ENCODE results near the gene EHBP1.
A peak's percentile ranks its signal among the peaks of the same experiment; 100 is the strongest.
"Not testable (repeated sequence)": the region's sequence is repeated elsewhere in the genome, so short reads cannot be mapped to it uniquely, and the experiment has no call there.

Gene EHBP1

GRCh38 chr2:62968668-62969067 is 263.2 kb downstream of the EHBP1 start:
- DNase-seq, result no peak

DNA sequence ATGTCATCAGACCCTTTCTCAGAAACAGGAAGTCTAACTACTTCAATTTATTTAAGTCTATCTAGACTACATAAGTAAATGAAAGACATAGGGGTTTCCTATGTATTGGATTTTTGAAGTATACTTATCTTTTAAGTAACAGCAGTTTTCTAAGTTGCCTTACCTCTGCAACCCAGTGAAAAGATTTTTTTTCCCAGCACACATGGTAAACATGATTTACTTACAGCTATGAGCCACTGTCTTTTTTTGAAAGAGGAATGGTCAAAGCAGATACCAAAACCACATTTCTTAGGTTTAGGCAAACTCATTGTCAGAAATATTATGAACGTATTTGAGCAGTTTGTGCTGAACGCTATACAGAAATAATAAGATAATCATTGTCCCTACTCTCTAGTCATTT is 266.4 kb downstream of the EHBP1 start:
- DNase-seq, result no peak

DNA sequence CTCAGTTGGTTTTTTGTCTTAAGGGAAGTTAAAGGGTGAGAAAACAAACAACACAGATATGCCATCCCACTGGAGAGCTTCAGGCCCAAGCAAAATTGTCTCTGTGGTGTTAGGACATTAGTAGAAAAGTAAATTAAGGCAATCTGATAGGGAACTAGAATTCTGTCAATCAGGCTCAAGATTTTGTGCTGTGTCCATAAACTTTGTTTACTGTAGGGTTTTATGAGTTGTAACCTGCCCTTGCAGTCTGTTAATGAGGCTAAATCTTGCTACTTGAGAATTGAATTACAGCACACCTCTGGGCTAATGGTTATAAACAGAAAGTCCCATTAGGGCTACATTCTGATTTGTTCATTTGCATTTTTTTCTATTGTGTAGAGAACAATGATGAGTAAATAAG is 267.1 kb downstream of the EHBP1 start:
- no peak for DNase-seq

- no peak for DNase-seq
Observed at GRCh38 chr2:62974999-62975398, 269.5 kb downstream of the EHBP1 start.

GRCh38 chr2:62991605-62992004 is 286.1 kb downstream of the EHBP1 start:
- no peak for DNase-seq

GRCh38 chr2:62992561-62992960 is 287.0 kb downstream of the EHBP1 start:
- DNase-seq, result no peak

DNA sequence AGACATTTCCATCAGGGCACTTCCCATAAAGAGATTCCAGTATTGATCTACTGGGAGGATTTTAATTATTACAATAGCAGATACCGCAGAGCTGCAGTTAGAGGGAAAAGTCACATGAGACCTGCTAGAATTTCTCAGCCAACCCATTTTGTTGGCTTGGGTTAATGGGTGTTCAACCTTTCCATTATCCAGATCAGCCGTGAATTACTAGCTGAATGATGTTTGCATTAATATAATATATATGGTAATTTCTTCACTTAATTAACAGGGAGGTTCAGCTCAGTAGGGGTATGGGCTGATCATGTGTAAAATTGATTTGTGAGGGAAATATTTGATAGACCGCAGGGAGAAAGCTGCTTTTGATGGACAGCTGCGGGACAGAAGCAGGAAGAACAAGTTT is 288.7 kb downstream of the EHBP1 start:
- DNase-seq, result no peak

GRCh38 chr2:62996534-62997186 is 291.1 kb downstream of the EHBP1 start:
- DNase-seq, result no peak

DNA sequence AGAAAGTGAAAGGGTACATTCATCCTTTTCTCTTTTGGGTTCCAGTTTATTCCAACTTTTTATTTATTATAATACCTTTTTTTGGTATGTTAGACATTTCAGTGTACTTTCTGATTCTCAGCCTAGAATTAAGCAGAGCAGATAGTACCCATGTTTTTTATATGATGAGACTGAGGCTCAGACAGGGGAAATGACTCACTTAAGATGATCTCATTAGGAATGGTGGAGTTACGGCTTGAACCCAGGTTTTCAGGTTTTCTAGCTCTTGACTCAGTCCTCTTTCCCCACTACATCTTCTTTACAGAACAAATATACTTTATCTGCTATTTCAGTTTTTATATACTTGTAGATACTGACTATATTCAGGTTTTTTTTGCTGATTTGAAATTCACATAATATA is 293.4 kb downstream of the EHBP1 start:
- DNase-seq, result no peak

DNA sequence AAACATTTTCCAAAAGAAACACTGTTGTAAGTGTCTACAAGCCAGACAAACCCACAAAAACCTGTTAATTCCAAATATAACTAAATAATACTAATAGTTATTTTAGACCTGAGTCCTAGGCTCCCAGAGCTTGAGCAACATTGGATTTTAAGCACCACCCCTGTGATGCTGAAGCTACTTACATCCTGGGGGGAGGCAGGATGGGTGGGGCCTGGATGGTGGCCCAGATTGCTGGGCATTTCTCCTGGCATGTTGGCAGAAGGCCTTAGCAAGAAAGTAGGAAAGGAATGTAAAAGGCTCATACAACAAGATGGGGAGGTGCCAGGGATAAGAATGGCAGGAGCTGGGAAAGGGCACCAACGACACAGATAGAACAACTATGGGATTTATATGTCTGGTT is 294.4 kb downstream of the EHBP1 start:
- no peak for DNase-seq

GRCh38 chr2:63000801-63001200 is 295.3 kb downstream of the EHBP1 start:
- DNase-seq, result no peak

- no peak for DNase-seq
Observed at GRCh38 chr2:63001576-63001975, 296.1 kb downstream of the EHBP1 start.

GRCh38 chr2:63003351-63003750 is 297.8 kb downstream of the EHBP1 start:
- DNase-seq, result no peak

- DNase-seq, result no peak
Observed at GRCh38 chr2:63007813-63008458, 302.4 kb downstream of the EHBP1 start.

- DNase-seq, result no peak
Observed at GRCh38 chr2:63008838-63009237, 303.3 kb downstream of the EHBP1 start.

GRCh38 chr2:63009490-63009889 is 304.0 kb downstream of the EHBP1 start:
- DNase-seq, result no peak

DNA sequence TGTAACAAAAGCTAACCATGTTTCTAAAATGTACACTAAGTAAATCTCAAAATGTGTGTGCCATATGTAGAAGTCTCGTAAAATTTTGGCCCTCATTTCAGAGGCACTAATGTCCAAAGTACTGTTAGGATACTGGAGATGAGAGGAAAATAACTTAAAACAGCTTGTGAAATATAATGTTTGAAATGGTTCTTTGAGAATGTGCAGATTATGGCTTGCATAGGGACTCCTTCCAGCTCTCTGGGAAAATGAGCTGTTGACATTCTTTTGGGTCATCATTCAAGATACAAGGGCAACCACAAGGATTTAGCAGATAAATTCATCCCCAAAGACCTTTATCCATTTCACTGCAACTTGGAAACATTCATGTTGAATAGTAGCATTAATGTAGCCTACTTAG is 307.0 kb downstream of the EHBP1 start:
- no peak for DNase-seq

DNA sequence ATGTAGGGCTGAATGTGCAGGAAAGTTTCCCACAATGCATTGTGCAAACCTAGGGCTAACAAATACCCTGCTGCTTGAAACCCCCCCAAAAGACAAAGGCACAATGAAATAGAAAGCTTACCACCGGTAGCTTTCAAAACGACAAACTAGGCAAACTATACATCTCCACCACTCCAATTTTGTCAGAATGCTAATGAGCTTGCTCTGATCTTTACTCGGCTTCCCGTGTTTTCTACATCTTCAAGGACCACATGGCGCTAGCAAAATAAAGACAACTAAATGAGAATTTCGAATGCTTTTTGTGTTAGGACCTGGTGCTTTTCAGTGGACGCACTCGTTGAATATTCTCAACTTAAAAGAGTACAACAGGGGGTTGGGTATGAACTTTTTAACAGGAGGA is 307.9 kb downstream of the EHBP1 start:
- DNase-seq, result no peak

GRCh38 chr2:63015389-63015788 is 309.9 kb downstream of the EHBP1 start:
- DNase-seq, result no peak

GRCh38 chr2:63018439-63018838 is 312.9 kb downstream of the EHBP1 start:
- no peak for DNase-seq

DNA sequence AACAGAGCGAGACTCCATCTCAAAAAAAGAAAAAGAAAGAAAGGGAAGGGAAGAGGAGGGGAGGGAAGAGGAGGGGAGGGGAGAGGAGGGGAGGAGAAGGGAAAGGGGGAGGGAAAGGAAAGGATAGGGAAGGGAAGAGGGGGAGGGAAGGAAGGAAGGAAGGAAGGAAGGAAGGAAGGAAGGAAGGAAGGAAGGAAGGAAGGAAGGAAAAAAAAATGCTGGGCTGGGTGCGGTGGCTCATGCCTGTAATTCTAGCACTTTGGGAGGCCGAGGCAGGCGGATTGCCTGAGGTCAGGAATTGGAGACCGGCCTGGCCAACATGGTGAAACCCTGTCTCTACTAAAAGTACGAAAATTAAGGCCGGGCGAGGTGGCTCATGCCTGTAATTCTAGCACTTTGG is 314.2 kb downstream of the EHBP1 start:
- DNase-seq, result not testable (repeated sequence)

GRCh38 chr2:63023444-63023843 is 317.9 kb downstream of the EHBP1 start:
- peak in 1 of 2 donors; percentile 35 for DNase-seq

DNA sequence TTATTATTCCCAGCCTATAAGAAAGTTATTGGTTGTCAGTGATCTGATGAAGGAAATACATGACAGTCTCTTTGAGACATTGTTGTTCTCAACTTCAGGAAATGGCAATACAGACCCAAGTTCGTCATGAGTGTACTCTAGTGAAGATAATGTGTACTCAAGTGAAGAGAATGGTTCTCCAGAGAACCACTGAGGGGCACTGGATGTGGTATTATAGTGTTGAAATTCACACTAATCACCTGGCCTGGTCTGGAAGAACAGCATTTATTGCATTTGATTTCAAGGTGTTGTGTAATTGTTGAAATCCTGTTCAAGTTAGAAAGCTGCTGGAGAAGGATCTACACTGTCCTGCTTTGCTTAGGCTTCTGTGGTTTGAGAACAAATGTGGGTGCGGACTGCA is 321.7 kb downstream of the EHBP1 start:
- DNase-seq, result no peak

DNA sequence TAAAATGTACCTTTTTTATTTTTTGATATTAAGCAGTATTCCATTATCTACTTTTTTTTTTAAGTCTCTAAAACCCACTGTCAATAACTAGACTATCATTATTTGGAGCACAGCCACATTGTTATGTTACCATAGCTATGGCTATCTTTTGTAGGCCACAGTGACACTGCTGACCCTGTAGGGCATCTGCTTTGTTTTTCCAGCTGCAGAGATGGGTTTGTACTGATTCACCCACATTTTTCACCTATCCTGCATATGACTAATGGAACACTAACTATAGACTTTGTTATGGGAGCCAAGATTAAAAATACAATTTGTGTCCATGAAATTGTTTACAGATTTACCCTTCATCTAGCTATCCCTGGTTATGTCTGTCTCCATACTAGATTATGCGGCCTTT is 323.5 kb downstream of the EHBP1 start:
- no peak for DNase-seq

DNA sequence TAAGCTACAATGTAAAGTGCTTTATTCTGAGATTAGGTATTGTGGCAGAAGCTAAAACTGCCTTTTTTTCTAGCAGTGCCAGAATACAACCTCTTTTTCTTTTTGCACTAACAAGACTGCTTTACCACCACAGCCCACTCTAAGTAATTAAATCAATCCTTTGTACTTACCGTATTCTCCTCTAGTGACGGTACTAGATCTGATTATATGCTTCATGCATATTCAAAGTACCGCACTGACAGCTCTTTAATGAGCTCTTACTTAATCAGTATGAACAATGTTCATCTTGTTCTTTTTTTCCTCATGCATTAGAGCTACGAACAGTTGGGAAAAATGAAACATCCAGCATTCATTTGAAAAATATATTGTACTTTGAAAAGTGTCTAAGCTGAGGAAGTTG is 329.0 kb downstream of the EHBP1 start:
- no peak for DNase-seq

Measured in bone marrow (tissue), 2 donors.